Measurements from ENCODE around the gene TENT4A. TPM values are rescaled to one million over a fixed set of nuclear protein-coding genes. Genes with fewer than 3 reads are reported as not detected.

TENT4A gene
- total RNA-seq, 2 donors from 2014 or later: 25.5 to 32.7 TPM

- no peak for DNase-seq
- peaks cover under 1% of the 10 kb centered on the region for H3K27me3 Mint-ChIP-seq (ENCODE audit: insufficient read depth)
- H3K27me3 ChIP-seq (ENCODE audit: control insufficient read depth, insufficient read depth, low read length, poor library complexity, severe bottlenecking): no peaks in the 10 kb centered on the region
- peak overlapping the region; percentile 65 for H3K4me3 Mint-ChIP-seq
- H3K36me3 ChIP-seq (ENCODE audit: control insufficient read depth, insufficient read depth, low read length): peaks cover 14% of the 10 kb centered on the region
- H3K27ac Mint-ChIP-seq: no peak overlapping the region
- no peaks in the 10 kb centered on the region for H3K9me3 Mint-ChIP-seq
- WGBS, 2 experiments (ENCODE audit: insufficient coverage in 1 of 2, insufficient read length in 1 of 2): 89 to 90% methylated on average over 3 to 4 of the region's 4 CpGs
- H3K4me1 Mint-ChIP-seq: peaks cover 32% of the 10 kb centered on the region
- H3K9ac ChIP-seq (ENCODE audit: extremely low read depth, low read length, poor library complexity, severe bottlenecking): no peak overlapping the region
- H3K4me3 ChIP-seq (ENCODE audit: low read length): peak overlapping the region; percentile 90
- no peaks in the 10 kb centered on the region for H3K36me3 Mint-ChIP-seq (ENCODE audit: low read depth)
- H3K9me3 ChIP-seq (ENCODE audit: control insufficient read depth, low read length): no peaks in the 10 kb centered on the region
- peaks cover 6% of the 10 kb centered on the region for H3K4me1 ChIP-seq (ENCODE audit: control insufficient read depth, insufficient read depth, low read length)
- no peak overlapping the region for H3K27ac ChIP-seq (ENCODE audit: low read depth, low read length)
- TF ChIP-seq, protein P1, sequence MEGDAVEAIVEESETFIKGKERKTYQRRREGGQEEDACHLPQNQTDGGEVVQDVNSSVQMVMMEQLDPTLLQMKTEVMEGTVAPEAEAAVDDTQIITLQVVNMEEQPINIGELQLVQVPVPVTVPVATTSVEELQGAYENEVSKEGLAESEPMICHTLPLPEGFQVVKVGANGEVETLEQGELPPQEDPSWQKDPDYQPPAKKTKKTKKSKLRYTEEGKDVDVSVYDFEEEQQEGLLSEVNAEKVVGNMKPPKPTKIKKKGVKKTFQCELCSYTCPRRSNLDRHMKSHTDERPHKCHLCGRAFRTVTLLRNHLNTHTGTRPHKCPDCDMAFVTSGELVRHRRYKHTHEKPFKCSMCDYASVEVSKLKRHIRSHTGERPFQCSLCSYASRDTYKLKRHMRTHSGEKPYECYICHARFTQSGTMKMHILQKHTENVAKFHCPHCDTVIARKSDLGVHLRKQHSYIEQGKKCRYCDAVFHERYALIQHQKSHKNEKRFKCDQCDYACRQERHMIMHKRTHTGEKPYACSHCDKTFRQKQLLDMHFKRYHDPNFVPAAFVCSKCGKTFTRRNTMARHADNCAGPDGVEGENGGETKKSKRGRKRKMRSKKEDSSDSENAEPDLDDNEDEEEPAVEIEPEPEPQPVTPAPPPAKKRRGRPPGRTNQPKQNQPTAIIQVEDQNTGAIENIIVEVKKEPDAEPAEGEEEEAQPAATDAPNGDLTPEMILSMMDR (conservative IDR thresholded peaks at IDR 0.05): no peak
These were observed 3.5 kb downstream of the TENT4A start for GRCh38 chr5:6716629-6717149.

DNA sequence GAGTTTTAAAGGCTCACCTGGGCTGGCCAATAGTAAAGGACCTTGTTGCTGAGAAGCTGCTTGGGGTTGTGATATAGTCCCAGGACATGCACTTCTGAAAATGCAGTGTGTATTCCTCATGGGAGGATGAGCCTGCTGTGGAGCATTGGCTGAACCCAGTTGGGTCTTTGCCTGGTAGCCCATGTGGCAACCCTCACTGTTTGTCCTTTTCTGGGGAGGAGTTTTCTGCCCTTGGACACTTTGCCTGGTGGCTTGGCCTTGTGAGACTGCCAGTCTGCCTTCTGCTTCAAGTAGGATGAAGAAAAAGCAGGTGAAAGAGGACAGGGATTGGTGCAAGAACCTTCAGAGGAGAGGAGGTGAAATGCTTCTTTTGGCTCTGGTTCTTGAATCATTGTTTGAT is 4.0 kb downstream of the TENT4A start:
- Histone ChIP-seq H3K4me1 (ENCODE audit: control insufficient read depth, insufficient read depth, low read length) (peaks cover 6% of the 10 kb centered on the region), H3K27me3 (ENCODE audit: control insufficient read depth, insufficient read depth, low read length, poor library complexity, severe bottlenecking) (no peaks in the 10 kb centered on the region), H3K4me3 (ENCODE audit: low read length) (peak overlapping the region; percentile 70), H3K27ac (ENCODE audit: low read depth, low read length) (no peak overlapping the region), H3K9me3 (ENCODE audit: control insufficient read depth, low read length) (no peaks in the 10 kb centered on the region), H3K36me3 (ENCODE audit: control insufficient read depth, insufficient read depth, low read length) (peaks cover 14% of the 10 kb centered on the region), H3K9ac (ENCODE audit: extremely low read depth, low read length, poor library complexity, severe bottlenecking) (no peak overlapping the region)
- no peaks in the 10 kb centered on the region for H3K36me3 Mint-ChIP-seq (ENCODE audit: low read depth)
- H3K4me3 Mint-ChIP-seq: no peak overlapping the region
- TF ChIP-seq, protein P1 (conservative IDR thresholded peaks at IDR 0.05): no peak
- no peak overlapping the region for H3K27ac Mint-ChIP-seq
- H3K4me1 Mint-ChIP-seq: peaks cover 36% of the 10 kb centered on the region
- no peaks in the 10 kb centered on the region for H3K27me3 Mint-ChIP-seq (ENCODE audit: insufficient read depth)
- DNase-seq: no peak
- no peaks in the 10 kb centered on the region for H3K9me3 Mint-ChIP-seq

DNA sequence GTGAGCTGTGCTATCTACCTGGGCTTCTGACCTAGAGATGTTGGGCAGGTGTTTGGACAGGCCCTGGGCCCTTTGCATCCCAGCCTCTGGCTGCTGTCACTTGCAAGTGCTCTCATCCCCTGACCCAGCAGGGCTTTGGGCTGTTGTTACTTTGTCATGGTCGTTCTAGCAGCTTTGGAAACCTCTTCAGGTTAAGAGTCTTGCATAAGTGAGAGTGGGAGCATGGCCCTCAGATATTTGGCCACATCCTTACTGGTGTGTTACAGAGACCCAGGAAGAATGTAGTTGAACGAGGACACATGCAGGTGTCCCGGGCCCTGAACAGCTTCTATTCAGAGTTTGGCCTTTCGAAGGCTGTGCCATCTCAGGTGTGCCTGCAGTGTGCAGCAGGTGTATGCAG is 4.5 kb downstream of the TENT4A start:
- no peak overlapping the region for H3K9ac ChIP-seq (ENCODE audit: extremely low read depth, low read length, poor library complexity, severe bottlenecking)
- no peak for DNase-seq
- H3K27ac ChIP-seq (ENCODE audit: low read depth, low read length): no peak overlapping the region
- peaks cover 14% of the 10 kb centered on the region for H3K36me3 ChIP-seq (ENCODE audit: control insufficient read depth, insufficient read depth, low read length)
- TF ChIP-seq, protein P1 (conservative IDR thresholded peaks at IDR 0.05): no peak
- H3K9me3 Mint-ChIP-seq: no peaks in the 10 kb centered on the region
- H3K27me3 Mint-ChIP-seq (ENCODE audit: insufficient read depth): no peaks in the 10 kb centered on the region
- H3K4me1 ChIP-seq (ENCODE audit: control insufficient read depth, insufficient read depth, low read length): peaks cover 6% of the 10 kb centered on the region
- 81 to 82% methylated on average over 4 of the region's 4 CpGs for WGBS, 2 experiments (ENCODE audit: insufficient coverage in 1 of 2, insufficient read length in 1 of 2)
- peak overlapping the region; percentile 70 for H3K4me3 ChIP-seq (ENCODE audit: low read length)
- H3K27me3 ChIP-seq (ENCODE audit: control insufficient read depth, insufficient read depth, low read length, poor library complexity, severe bottlenecking): no peaks in the 10 kb centered on the region
- H3K9me3 ChIP-seq (ENCODE audit: control insufficient read depth, low read length): no peaks in the 10 kb centered on the region
- no peak overlapping the region for H3K27ac Mint-ChIP-seq
- H3K4me1 Mint-ChIP-seq: peaks cover 39% of the 10 kb centered on the region
- no peaks in the 10 kb centered on the region for H3K36me3 Mint-ChIP-seq (ENCODE audit: low read depth)
- no peak overlapping the region for H3K4me3 Mint-ChIP-seq
